ENCODE results near the gene CORO6.
A peak's percentile ranks its signal among the peaks of the same experiment; 100 is the strongest.

Gene CORO6

GRCh38 chr17:29589524-29590410 lies 32.9 kb downstream of the CORO6 start, which contains the start of gene GIT1:
Gene GIT1, minus strand, starts transcription at chr17:29589648. Its CDS starts 270 bp downstream, at chr17:29589378.
- DNase-seq, result peak; percentile 60

GRCh38 chr17:29588562-29589411 lies 33.9 kb downstream of the CORO6 start:
- no peak for DNase-seq

- no peak for DNase-seq
Measured at GRCh38 chr17:29588017-29588561, 34.6 kb downstream of the CORO6 start.

- no peak for DNase-seq
Measured at GRCh38 chr17:29587591-29587990, 35.1 kb downstream of the CORO6 start.

- no peak for DNase-seq
Measured at GRCh38 chr17:29586676-29587469, 35.8 kb downstream of the CORO6 start.

GRCh38 chr17:29585080-29585751 lies 37.5 kb downstream of the CORO6 start:
- no peak for DNase-seq

GRCh38 chr17:29584452-29585079 lies 38.1 kb downstream of the CORO6 start:
- DNase-seq, result no peak

- DNase-seq, result no peak
Measured at GRCh38 chr17:29583324-29584248, 39.1 kb downstream of the CORO6 start.

GRCh38 chr17:29582772-29583171 lies 39.9 kb downstream of the CORO6 start:
- DNase-seq, result no peak

GRCh38 chr17:29582254-29582765 lies 40.4 kb downstream of the CORO6 start:
- no peak for DNase-seq

- no peak for DNase-seq
Measured at GRCh38 chr17:29581583-29582253, 41.0 kb downstream of the CORO6 start.

GRCh38 chr17:29579866-29580771 lies 42.6 kb downstream of the CORO6 start:
- DNase-seq, result peak; percentile 68

- DNase-seq, result no peak
Measured at GRCh38 chr17:29578626-29579485, 43.9 kb downstream of the CORO6 start.

GRCh38 chr17:29577385-29578211 lies 45.1 kb downstream of the CORO6 start:
- no peak for DNase-seq

GRCh38 chr17:29577001-29577370 lies 45.7 kb downstream of the CORO6 start:
- DNase-seq, result no peak

- no peak for DNase-seq
Measured at GRCh38 chr17:29576214-29577000, 46.3 kb downstream of the CORO6 start.
